K562 (cell line): ENCODE results near the gene DDX41. TPM values are rescaled to one million over a fixed set of nuclear protein-coding genes. Genes with fewer than 3 reads are reported as not detected.

Experiments
- ELF1 ChIP-seq: fragments of 200-800 bp; sonication (Bioruptor generic); IDR thresholded peaks from 2 replicates; pipeline ENCODE4 v1.6.1; 2016; ENCODE audit warnings: missing genetic modification characterization, missing compliant biosample characterization
- EZH2 ChIP-seq: IDR thresholded peaks from 2 replicates; pipeline ENCODE4 v1.6.1; 2012; ENCODE audit warnings: low read depth, mild to moderate bottlenecking, inconsistent platforms, low read length, borderline replicate concordance
- HMG20B ChIP-seq: fragments of 250-450 bp; sonication (Bioruptor Pico); IDR thresholded peaks from 2 replicates; pipeline ENCODE4 v1.5.0; 2021; ENCODE audit warnings: mild to moderate bottlenecking
- JUN ChIP-seq, 2 experiments: sonication (generic) in 1 of 2; formaldehyde crosslinking in 1 of 2; IDR thresholded peaks; 2 replicates each; pipeline versions ENCODE4 v1.6.1 to v1.8.0; 2012 to 2022; ENCODE audit warnings: borderline replicate concordance in 2 of 2, mild to moderate bottlenecking in 2 of 2, improper control_type of control experiment in 1 of 2, low read depth in 1 of 2, low read length in 1 of 2, missing genetic modification reagents in 1 of 2
- L3MBTL2 ChIP-seq: fragments of 450-650 bp; IDR thresholded peaks from 2 replicates; pipeline ENCODE4 v1.6.1; 2016; ENCODE audit warnings: mild to moderate bottlenecking, moderate library complexity
- MCM7 ChIP-seq, 2 experiments: fragments of 450-650 bp; IDR thresholded peaks; 2 replicates each; pipeline ENCODE4 v1.6.1; 2016 to 2018
- MYBL2 ChIP-seq, 2 experiments: fragments of 450-650 bp in 1 of 2; sonication (generic) in 1 of 2; formaldehyde crosslinking in 1 of 2; IDR thresholded peaks; 2 replicates each; pipeline versions ENCODE4 v1.6.1 to v1.8.1; 2017 to 2022; ENCODE audit warnings: borderline replicate concordance in 1 of 2, inconsistent platforms in 1 of 2, low read depth in 1 of 2, mild to moderate bottlenecking in 1 of 2, missing genetic modification reagents in 1 of 2, moderate library complexity in 1 of 2
- NR2C1 ChIP-seq, 2 experiments: fragments of 450-650 bp; IDR thresholded peaks; 2 replicates each; pipeline ENCODE4 v1.6.1; 2017; ENCODE audit warnings: mild to moderate bottlenecking in 2 of 2, antibody characterized with exemption in 1 of 2, inconsistent platforms in 1 of 2, missing compliant biosample characterization in 1 of 2, missing genetic modification characterization in 1 of 2
- PYGO2 ChIP-seq: fragments of 450-650 bp; IDR thresholded peaks from 2 replicates; pipeline ENCODE4 v1.6.1; 2016; ENCODE audit warnings: mild to moderate bottlenecking, missing genetic modification characterization, moderate library complexity, missing compliant biosample characterization
- RBM14 ChIP-seq: fragments of 200-400 bp; formaldehyde crosslinking; IDR thresholded peaks from 2 replicates; pipeline ENCODE4 v1.6.1; 2018; ENCODE audit warnings: low read depth, mild to moderate bottlenecking, low read length, moderate library complexity, borderline replicate concordance; ENCODE audit not compliant: insufficient read depth
- SAFB ChIP-seq: fragments of 200-400 bp; formaldehyde crosslinking; IDR thresholded peaks from 2 replicates; pipeline ENCODE4 v1.6.1; 2017; ENCODE audit warnings: low read depth, low read length, borderline replicate concordance
- SMARCE1 ChIP-seq: fragments of 450-650 bp; IDR thresholded peaks from 2 replicates; pipeline ENCODE4 v1.7.1; 2016; ENCODE audit warnings: mild to moderate bottlenecking
- SREBF2 ChIP-seq: sonication (generic); formaldehyde crosslinking; IDR thresholded peaks from 2 replicates; pipeline ENCODE4 v1.4.0; 2020; ENCODE audit warnings: mild to moderate bottlenecking, missing genetic modification reagents
- TOE1 ChIP-seq, 2 experiments: fragments of 450-650 bp in 1 of 2; sonication (generic) in 1 of 2; formaldehyde crosslinking in 1 of 2; IDR thresholded peaks; 2 replicates each; pipeline versions ENCODE4 v1.7.1 to v1.8.0; 2016 to 2022; ENCODE audit warnings: borderline replicate concordance in 2 of 2, mild to moderate bottlenecking in 2 of 2, antibody characterized with exemption in 1 of 2, inconsistent platforms in 1 of 2, low read depth in 1 of 2, missing genetic modification reagents in 1 of 2, moderate library complexity in 1 of 2
- ZNF407 ChIP-seq: fragments of 450-650 bp; IDR thresholded peaks from 2 replicates; pipeline ENCODE4 v1.6.1; 2016; ENCODE audit warnings: low read depth
- ZNF589 ChIP-seq: fragments of 200-800 bp; sonication (Bioruptor generic); IDR thresholded peaks from 2 replicates; pipeline ENCODE4 v1.6.1; 2016; ENCODE audit warnings: low read depth, missing genetic modification characterization, missing compliant biosample characterization
- polyA plus RNA-seq, 8 experiments: library from polyadenylated mRNA; depleted of rRNA in 4 of 8; stranded (reverse) in 5 of 8; unstranded in 3 of 8; fragments of >200 nt; fragmentation: Nextera tagmentation in 2 of 8; fragmentation: Illumina TruSeq in 1 of 8; extraction: Ambion mirVana in 2 of 8; extraction: Trizol in 1 of 8; gene quantifications; 2 replicates each; pipeline versions ENCODE4 v1.2.1 to v1.2.3, GENCODE V29; 2011 to 2014; ENCODE audit warnings: inconsistent platforms in 1 of 8, missing spikeins in 1 of 8
- total RNA-seq, 7 experiments: library from RNA; depleted of rRNA in 6 of 7; stranded (reverse); fragments of >200 nt in 6 of 7; fragmentation: Illumina TruSeq in 2 of 7; extraction: Trizol in 2 of 7; gene quantifications; 2 replicates each; pipeline versions ENCODE4 v1.2.1 to v1.2.3, GENCODE V29; 2011 to 2021; ENCODE audit warnings: low replicate concordance in 1 of 7

DDX41 gene
- total and polyA plus RNA-seq, 9 of the 15 experiments (the other 6 are each of a cell fraction or from before 2014, with no cell fraction given), result 38.2 to 284 (median 116) TPM

- TF ChIP-seq NR2C1 (IDR thresholded peaks at IDR 0.05), result no peak
- TF ChIP-seq NR2C1 (tag; IDR thresholded peaks at IDR 0.05), result no peak
- TF ChIP-seq SMARCE1, result no peak
- TF ChIP-seq JUN (IDR thresholded peaks at IDR 0.05; ENCODE audit: borderline replicate concordance, low read depth, low read length), result peak; percentile 53; the same call in 1 of the 2 replicates
- no peak for TF ChIP-seq JUN (CRISPR knock-in tag; IDR thresholded peaks at IDR 0.05; ENCODE audit: borderline replicate concordance)
- TF ChIP-seq EZH2, result no peak
- TF ChIP-seq PYGO2 (tag), result no peak
- TF ChIP-seq SREBF2, result no peak
- no peak for TF ChIP-seq TOE1 (IDR thresholded peaks at IDR 0.05; ENCODE audit: borderline replicate concordance)
- TF ChIP-seq TOE1 (CRISPR knock-in tag; IDR thresholded peaks at IDR 0.05; ENCODE audit: borderline replicate concordance, low read depth), result no peak
- TF ChIP-seq MCM7 (IDR thresholded peaks at IDR 0.05), result no peak
- no peak for TF ChIP-seq L3MBTL2
- no peak for TF ChIP-seq ZNF407
- TF ChIP-seq ZNF589 (CRISPR knock-in tag), result peak; percentile 54; the same call in 1 of the 2 replicates
- no peak for TF ChIP-seq HMG20B (CRISPR knock-in tag)
- no peak for TF ChIP-seq ELF1
- no peak for TF ChIP-seq RBM14
- no peak for TF ChIP-seq MYBL2 (IDR thresholded peaks at IDR 0.05; ENCODE audit: low read depth)
- TF ChIP-seq MYBL2 (CRISPR knock-in tag; IDR thresholded peaks at IDR 0.05; ENCODE audit: borderline replicate concordance), result no peak
- no peak for TF ChIP-seq SAFB
Observed at GRCh38 chr5:177545487-177546257, 28.9 kb upstream of the DDX41 start (continued).
